ENCODE results near the gene RNH1.

GRCh38 chr11:529728-530411 lies 22.8 kb upstream of the RNH1 start:
- TF ChIP-seq, protein P1, sequence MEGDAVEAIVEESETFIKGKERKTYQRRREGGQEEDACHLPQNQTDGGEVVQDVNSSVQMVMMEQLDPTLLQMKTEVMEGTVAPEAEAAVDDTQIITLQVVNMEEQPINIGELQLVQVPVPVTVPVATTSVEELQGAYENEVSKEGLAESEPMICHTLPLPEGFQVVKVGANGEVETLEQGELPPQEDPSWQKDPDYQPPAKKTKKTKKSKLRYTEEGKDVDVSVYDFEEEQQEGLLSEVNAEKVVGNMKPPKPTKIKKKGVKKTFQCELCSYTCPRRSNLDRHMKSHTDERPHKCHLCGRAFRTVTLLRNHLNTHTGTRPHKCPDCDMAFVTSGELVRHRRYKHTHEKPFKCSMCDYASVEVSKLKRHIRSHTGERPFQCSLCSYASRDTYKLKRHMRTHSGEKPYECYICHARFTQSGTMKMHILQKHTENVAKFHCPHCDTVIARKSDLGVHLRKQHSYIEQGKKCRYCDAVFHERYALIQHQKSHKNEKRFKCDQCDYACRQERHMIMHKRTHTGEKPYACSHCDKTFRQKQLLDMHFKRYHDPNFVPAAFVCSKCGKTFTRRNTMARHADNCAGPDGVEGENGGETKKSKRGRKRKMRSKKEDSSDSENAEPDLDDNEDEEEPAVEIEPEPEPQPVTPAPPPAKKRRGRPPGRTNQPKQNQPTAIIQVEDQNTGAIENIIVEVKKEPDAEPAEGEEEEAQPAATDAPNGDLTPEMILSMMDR (IDR thresholded peaks at IDR 0.05; ENCODE audit: low read length), result no peak
- TF ChIP-seq EZH2 (optimal IDR thresholded peaks at IDR 0.05; ENCODE audit: low read depth, low read length), result no peak
- no peak for TF ChIP-seq EZH2phosphoT487 (IDR thresholded peaks at IDR 0.05; ENCODE audit: low read length)
